ENCODE measurements around the gene FAHD2B. TPM values are rescaled to one million over a fixed set of nuclear protein-coding genes. Genes with fewer than 3 reads are reported as not detected.
"Not testable (repeated sequence)": the region's sequence is repeated elsewhere in the genome, so short reads cannot be mapped to it uniquely, and the experiment has no call there.

Gene FAHD2B
- polyA plus RNA-seq, 1 donor, result 13.8 TPM

- DNase-seq (ENCODE audit: low read depth), result no peak
These were observed 26.6 kb downstream of the FAHD2B start for GRCh38 chr2:97068074-97068473.

DNA sequence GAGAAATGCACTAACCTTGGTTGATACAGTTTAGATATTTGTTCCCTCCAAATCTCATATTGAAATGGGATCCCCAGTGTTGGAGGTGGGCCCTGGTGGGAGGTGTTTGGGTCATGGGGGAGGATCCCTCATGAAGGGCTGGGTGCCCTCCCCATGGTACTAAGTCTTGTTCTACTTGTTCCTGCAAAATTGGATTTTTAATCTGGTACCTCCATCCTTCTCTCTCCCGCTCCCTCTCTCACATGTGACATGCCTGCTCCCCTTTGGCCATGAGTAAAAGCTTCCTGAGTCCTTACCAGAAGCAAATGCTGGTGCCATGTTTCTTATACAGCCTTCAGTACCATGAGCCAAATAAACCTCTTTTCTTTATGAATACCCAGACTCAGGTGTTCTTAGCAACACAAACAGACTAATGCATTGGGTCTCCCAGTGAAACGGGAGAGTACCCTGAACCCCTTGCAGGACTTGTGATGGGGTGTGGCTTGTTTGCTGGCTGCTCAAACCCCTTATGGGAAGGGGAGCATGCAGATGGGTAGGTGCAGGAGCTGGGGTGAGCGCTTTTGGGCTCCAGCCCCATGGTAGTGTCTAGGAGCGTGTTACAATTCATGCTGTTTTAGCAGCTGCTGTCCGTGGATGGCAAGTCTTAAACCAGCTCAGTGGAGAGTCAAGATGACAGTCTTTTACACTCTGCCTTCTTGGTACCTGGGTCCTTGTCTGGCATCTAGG, 27.2 kb downstream of the FAHD2B start:
- DNase-seq (ENCODE audit: low read depth), result no peak

- DNase-seq (ENCODE audit: low read depth), result not testable (repeated sequence)
These were observed 28.7 kb downstream of the FAHD2B start for GRCh38 chr2:97066030-97066429.

DNA sequence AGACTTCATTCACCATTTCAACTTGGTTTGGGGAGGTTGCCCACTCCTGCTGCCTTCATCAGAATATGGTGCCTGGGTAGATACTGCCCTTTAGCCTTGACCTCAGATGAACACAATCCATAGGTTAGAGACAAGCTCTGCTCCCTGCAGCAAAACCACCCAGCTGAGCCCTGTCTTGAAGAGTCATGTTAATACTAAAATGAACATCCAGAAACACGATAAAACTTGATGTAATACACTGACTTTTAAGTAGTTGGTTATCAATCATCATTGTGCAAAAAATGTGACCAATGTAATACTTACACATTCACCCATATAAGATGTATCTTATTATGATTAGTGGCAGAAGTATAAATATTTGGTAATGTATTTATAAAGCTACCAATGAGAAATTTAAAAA, 32.7 kb downstream of the FAHD2B start:
- not testable (repeated sequence) for DNase-seq (ENCODE audit: low read depth)

DNA sequence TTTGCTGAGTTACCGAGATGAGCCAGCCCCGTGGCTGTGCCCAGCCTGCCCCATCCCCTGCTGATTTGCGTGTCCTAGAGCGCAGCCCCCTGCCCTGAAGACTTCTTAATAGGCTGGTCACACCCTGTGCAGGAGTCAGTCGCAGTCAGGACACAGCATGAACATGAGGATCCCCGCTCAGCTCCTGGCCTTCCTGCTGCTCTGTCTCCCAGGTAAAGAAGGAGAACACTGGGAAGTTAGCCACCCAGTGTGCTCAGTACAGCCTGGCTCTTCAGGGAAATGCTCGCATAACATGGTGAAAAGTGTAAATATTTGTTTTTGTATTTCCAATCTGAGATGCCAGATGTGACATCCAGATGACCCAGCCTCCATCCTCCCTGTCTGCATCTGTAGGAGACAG, 34.9 kb downstream of the FAHD2B start:
- not testable (repeated sequence) for DNase-seq (ENCODE audit: low read depth)

GRCh38 chr2:97056150-97056549, 38.5 kb downstream of the FAHD2B start:
- DNase-seq (ENCODE audit: low read depth), result not testable (repeated sequence)

DNA sequence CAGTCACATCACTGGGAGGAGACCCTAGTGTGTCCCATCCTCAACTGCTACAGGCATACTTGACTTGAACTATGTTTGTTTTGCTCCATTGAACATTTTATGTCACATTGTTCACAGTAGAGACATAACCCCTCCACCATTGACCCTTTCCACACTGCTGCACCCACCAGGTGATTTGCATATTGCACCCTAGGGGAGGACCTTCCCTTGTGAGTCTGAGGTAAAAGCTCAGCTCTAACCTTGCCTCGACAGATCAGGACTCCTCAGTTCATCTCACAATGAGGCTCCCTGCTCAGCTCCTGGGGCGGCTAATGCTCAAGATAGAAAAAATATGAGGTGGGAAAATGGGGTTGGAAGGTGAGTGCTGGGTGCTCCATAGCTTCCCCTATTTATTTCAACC, 44.6 kb downstream of the FAHD2B start:
- DNase-seq (ENCODE audit: low read depth), result not testable (repeated sequence)

DNA sequence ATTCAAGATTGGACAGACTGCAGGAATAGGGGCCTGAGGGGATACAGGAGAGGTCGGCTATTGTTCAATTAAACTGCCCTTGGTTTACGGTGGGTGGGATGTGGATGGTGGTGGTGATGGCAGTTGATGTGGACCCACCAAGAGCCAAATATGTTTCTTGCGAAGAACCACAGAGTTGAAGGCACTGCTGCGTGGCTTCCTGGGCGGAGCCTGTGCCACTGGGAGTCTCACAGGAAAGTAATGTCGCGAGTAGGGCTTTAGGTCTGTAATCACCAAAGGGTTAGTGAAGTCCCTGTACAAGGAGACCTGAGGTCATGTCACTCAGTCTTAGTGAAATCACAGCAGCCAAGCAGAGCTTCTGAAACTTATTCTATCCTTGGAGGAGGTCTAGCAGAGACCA, 46.2 kb downstream of the FAHD2B start:
- not testable (repeated sequence) for DNase-seq (ENCODE audit: low read depth)

- not testable (repeated sequence) for DNase-seq (ENCODE audit: low read depth)
These were observed 48.0 kb downstream of the FAHD2B start for GRCh38 chr2:97046676-97047075.

DNA sequence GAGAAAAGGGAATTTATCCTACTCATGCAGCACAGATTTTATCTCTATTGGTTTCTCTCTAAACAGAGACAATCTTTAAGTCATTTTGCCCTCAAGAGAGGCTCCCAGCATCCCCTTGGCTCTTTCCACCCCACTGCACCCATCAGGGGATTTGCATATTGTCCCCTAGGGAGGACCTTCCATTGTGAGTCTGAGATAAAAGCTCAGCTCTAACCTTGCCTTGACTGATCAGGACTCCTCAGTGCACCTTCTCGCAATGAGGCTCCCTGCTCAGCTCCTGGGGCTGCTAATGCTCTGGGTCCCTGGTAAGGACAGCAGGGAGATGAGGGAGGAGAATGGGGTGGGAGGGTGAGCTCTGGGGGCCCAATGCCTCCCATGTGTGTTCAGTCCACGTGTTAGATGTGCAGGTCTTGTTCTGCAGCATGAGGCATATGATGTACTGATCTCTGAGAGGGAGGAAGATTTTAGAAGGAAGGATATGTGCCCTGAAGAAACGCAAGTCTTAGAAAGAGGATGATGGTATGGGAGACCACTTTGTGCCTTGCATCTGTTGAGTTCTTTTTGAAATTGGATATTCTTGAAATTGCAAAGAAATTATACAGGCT, 48.7 kb downstream of the FAHD2B start:
- DNase-seq (ENCODE audit: low read depth), result not testable (repeated sequence)

Other genes starting within 250 kb of the FAHD2B start
- gene ANKRD39, start 236.9 kb downstream of the FAHD2B start, polyA plus RNA-seq (ENCODE audit: insufficient read length), result 7.5 TPM
- gene SEMA4C, start 224.8 kb downstream of the FAHD2B start, polyA plus RNA-seq (ENCODE audit: insufficient read length), result 30.4 TPM
- gene FAM178B, start 108.3 kb downstream of the FAHD2B start, polyA plus RNA-seq (ENCODE audit: insufficient read length), result 1.8 TPM
- 16.5 TPM for gene ANKRD36, start 18.3 kb upstream of the FAHD2B start, polyA plus RNA-seq (ENCODE audit: insufficient read length)